Fibroblast of pulmonary artery (primary cell): ENCODE results near the gene ITGB5.

Experiments used
- DNase-seq: peaks from one replicate; pipeline ENCODE4 v3.0.0-alpha.2; 2010; ENCODE audit warnings: low read depth
- H3K4me3 ChIP-seq: replicated peaks from 2 replicates; pipeline ENCODE4 v1.5.1; 2011; ENCODE audit warnings: low read depth, mild to moderate bottlenecking, control low read depth, low read length, moderate library complexity
- CTCF ChIP-seq: IDR thresholded peaks from 2 replicates; pipeline ENCODE4 v1.5.1; 2011; ENCODE audit warnings: mild to moderate bottlenecking, control low read depth, low read length, inconsistent platforms; ENCODE audit errors: missing control alignments

ITGB5 gene

GRCh38 chr3:124772081-124772831 lies 114.9 kb downstream of the ITGB5 start:
- peak; percentile 74 for DNase-seq
- no peak for TF ChIP-seq CTCF
- no peak overlapping the region for H3K4me3 ChIP-seq

- no peak for TF ChIP-seq CTCF
- no peak for DNase-seq
- no peak overlapping the region for H3K4me3 ChIP-seq
These were observed 116.1 kb downstream of the ITGB5 start for GRCh38 chr3:124771083-124771445.

- DNase-seq = peak; percentile 34
- no peak overlapping the region for H3K4me3 ChIP-seq
- TF ChIP-seq CTCF = no peak
These were observed 116.7 kb downstream of the ITGB5 start for GRCh38 chr3:124770336-124771082.

- no peak overlapping the region for H3K4me3 ChIP-seq
- no peak for DNase-seq
- TF ChIP-seq CTCF = no peak
These were observed 117.7 kb downstream of the ITGB5 start for GRCh38 chr3:124769462-124769861.

GRCh38 chr3:124768812-124769211 lies 118.4 kb downstream of the ITGB5 start:
- peak; percentile 35 for TF ChIP-seq CTCF
- no peak overlapping the region for H3K4me3 ChIP-seq
- DNase-seq = peak; percentile 29

- DNase-seq = no peak
- no peak overlapping the region for H3K4me3 ChIP-seq
- TF ChIP-seq CTCF = no peak
These were observed 119.5 kb downstream of the ITGB5 start for GRCh38 chr3:124767691-124768090.
